H1 (cell line): ENCODE measurements around the gene PCDHAC1. TPM values are rescaled to one million over a fixed set of nuclear protein-coding genes. Genes with fewer than 3 reads are reported as not detected.

Experiments
- ASH2L ChIP-seq: fragments of 200-600, 300-600 bp; sonication (generic); IDR thresholded peaks from one replicate; pipeline ENCODE4 v1.7.1; 2017; ENCODE audit warnings: low read length
- BRCA1 ChIP-seq: IDR thresholded peaks from 2 replicates; pipeline ENCODE4 v1.6.1; 2012; ENCODE audit warnings: low read depth, low read length, improper control_type of control experiment
- CHD7 ChIP-seq: fragments of 300-600 bp; sonication (generic); IDR thresholded peaks from 2 replicates; pipeline ENCODE4 v1.7.1; 2012; ENCODE audit warnings: low read length, moderate library complexity, mild to moderate bottlenecking, inconsistent platforms; ENCODE audit not compliant: insufficient replicate concordance
- CREB1 ChIP-seq: IDR thresholded peaks from 2 replicates; pipeline ENCODE4 v1.6.1; 2012; ENCODE audit warnings: inconsistent platforms
- E2F6 ChIP-seq: IDR thresholded peaks from 2 replicates; pipeline ENCODE4 v1.6.1; 2012; ENCODE audit warnings: inconsistent platforms
- KDM5A ChIP-seq: fragments of 200-600 bp; IDR thresholded peaks from 2 replicates; pipeline ENCODE4 v1.7.1; 2012; ENCODE audit warnings: mild to moderate bottlenecking, low read length, inconsistent platforms, mixed read lengths
- RBBP5 ChIP-seq: IDR thresholded peaks from 2 replicates; pipeline ENCODE4 v1.7.1; 2012; ENCODE audit warnings: low read depth, mild to moderate bottlenecking, inconsistent platforms, low read length, moderate library complexity, borderline replicate concordance
- TAF1 ChIP-seq: IDR thresholded peaks from 2 replicates; pipeline ENCODE4 v1.6.1; 2011; ENCODE audit warnings: mild to moderate bottlenecking, low read depth, low read length
- USF2 ChIP-seq: IDR thresholded peaks from 2 replicates; pipeline ENCODE4 v1.6.1; 2011; ENCODE audit warnings: low read length, improper control_type of control experiment
- polyA plus RNA-seq, 7 experiments: library from polyadenylated mRNA; depleted of rRNA in 3 of 7; stranded (reverse) in 5 of 7; unstranded in 2 of 7; fragments of >200 nt in 5 of 7; fragments of 200-250 nt in 2 of 7; gene quantifications; 1 replicate in 5 of 7; 2 replicates in 1 of 7; 4 replicates in 1 of 7; pipeline versions ENCODE4 v1.2.1 to v1.2.3, GENCODE V29; 2011 to 2013; ENCODE audit warnings: missing spikeins in 2 of 7, mixed read lengths in 2 of 7
- total RNA-seq: library from RNA; stranded (reverse); fragmentation: NEBNext Ultra II Directional; extraction: Animal tissue kit (Norgen Biotek cat#: 25700); gene quantifications from 2 replicates; pipeline ENCODE4 v1.2.1, GENCODE V29; 2021

The PCDHAC1 gene
- total and polyA plus RNA-seq, 2 of the 8 experiments (the other 6 are each of a cell fraction or from before 2014, with no cell fraction given) = 2.2 to 4.5 TPM

GRCh38 chr5:140967226-140967893, 41.3 kb downstream of the PCDHAC1 start (continued):
- TF ChIP-seq KDM5A (no peak), USF2 (no peak), CREB1 (no peak), RBBP5 (no peak), TAF1 (peak; percentile 36; the same call in 1 of the 2 replicates), CHD7 (no peak), ASH2L (no peak), BRCA1 (no peak), E2F6 (peak; percentile 11; the same call in 1 of the 2 replicates)
